ENCODE data around the gene SENP5.

The SENP5 gene

DNA sequence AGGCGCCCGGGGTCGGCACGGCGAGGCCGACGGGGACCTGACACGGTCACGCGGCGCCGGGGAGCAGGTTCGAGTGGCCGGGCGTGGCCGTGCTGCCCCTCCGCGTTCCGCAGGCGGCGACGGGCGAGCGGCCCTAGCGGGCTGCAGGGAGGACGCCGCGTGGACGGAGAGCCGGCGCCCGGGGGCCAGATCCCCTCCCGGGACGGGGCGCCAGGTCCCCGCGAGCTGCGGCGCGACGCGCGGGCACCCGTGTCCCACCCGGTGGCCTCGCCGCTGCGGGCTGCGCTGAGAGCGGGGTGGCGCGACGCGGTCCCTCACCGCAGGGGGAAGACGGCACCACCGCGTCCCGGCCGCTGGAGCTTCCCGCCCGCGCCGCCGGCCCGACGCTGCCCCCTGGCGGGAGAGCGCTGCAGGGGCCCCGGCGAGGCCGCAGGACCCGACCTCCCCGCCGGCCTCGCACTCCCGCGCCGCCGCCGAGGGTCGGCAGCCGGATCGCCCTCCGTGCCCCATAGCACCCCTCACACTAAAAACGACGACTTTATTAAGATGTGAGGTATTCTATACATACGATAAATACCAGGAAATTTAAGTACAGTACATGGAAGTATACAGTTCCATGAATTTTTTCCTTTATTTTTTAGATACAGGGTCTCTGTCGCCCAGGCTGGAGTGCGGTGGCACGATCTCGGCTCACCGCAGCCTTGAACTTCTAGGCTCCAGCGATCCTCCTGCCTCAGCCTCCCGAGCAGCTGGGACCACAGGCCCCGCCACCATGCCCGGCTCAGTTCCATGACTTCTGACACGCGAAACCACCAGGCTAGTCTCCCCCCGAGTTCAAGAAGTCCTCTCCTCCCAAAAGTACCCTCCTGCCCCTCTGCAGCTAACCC, 102.2 kb downstream of the SENP5 start:
- peak; percentile 77 for DNase-seq

GRCh38 chr3:196970547-196971093, 102.9 kb downstream of the SENP5 start:
- DNase-seq: no peak

GRCh38 chr3:196971094-196971698, 103.5 kb downstream of the SENP5 start:
- DNase-seq: no peak

DNA sequence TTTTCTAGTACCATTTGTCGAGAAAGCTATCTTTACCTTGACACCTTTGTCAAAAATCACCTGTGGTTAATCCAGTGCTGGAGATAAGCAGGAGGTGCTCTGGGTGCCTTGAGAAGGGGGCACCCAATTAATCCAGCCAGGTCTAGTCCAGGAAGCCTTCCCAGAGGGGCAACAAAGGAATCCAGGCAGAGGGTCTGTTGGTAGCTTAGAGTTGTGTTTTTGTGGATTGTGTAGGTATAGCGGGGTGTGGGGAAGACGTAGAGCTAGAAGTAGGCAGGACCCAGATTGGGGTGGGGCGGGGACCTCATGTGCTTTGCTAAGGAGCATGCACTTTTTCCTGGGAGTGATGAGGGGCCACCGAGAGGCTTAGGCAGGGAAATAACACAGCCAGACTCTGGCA, 106.9 kb downstream of the SENP5 start:
- DNase-seq: no peak

GRCh38 chr3:196975349-196975748, 107.6 kb downstream of the SENP5 start:
- no peak for DNase-seq

- no peak for DNase-seq
Measured at GRCh38 chr3:196976941-196977340, 109.2 kb downstream of the SENP5 start.

- DNase-seq: no peak
Measured at GRCh38 chr3:196979545-196979944, 111.8 kb downstream of the SENP5 start.

GRCh38 chr3:196981657-196982056, 113.9 kb downstream of the SENP5 start:
- no peak for DNase-seq

DNA sequence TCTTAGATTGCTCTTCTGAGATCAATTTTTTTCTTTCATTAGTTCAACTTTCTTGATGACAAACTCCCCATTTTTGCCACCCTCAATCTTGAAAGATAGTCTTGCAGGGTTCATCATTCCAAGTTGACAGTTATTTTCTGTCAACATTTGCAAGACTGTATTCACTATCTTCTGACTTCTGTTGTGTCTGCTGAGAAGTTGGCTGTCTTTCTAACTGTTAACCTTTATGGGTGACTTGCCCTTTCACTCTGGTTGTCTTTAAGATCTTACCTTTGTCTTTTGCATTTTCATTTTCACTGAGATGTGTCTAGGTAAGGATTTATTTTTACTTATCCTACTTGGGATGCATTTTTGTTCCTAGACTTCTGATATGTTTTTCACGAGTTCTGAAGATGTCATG, 115.5 kb downstream of the SENP5 start:
- DNase-seq: no peak

Data from activated CD4-positive, alpha-beta T cell treated with anti-CD3 and anti-CD28 coated beads, Interleukin-10, Interleukin-2, amounts not matched to agents 100 ng/mL and 50 ng/mL, durations not matched to agents 16 hours and 8 hours (primary cell).